Left ventricle myocardium inferior (tissue), 1 donor: ENCODE results near the gene GPC6. TPM values are rescaled to one million over a fixed set of nuclear protein-coding genes. Genes with fewer than 3 reads are reported as not detected.

Experiments
- DNase-seq: peaks from one replicate; pipeline ENCODE4 v3.0.0-alpha.2; 2020
- H3K27ac ChIP-seq: fragments of 200-600 bp; replicated peaks from 2 replicates; pipeline ENCODE4 v1.8.0; 2021
- H3K27me3 ChIP-seq: fragments of 200-600 bp; 2 replicates; pipeline ENCODE4 v1.8.0; 2021; ENCODE audit warnings: low read depth
- H3K36me3 ChIP-seq: fragments of 200-600 bp; 2 replicates; pipeline ENCODE4 v1.8.0; 2021
- H3K4me1 ChIP-seq: fragments of 200-600 bp; 2 replicates; pipeline ENCODE4 v1.8.0; 2021
- H3K4me3 ChIP-seq: fragments of 200-600 bp; 2 replicates; pipeline ENCODE4 v1.8.0; 2021; ENCODE audit warnings: mild to moderate bottlenecking, moderate library complexity
- H3K9me3 ChIP-seq: fragments of 200-600 bp; replicated peaks from 2 replicates; pipeline ENCODE4 v1.8.0; 2021
- intact Hi-C: fragments of 100-400 bp; cut with micrococcal nuclease; formaldehyde crosslinking; loops from one replicate; pipeline ENCODE4 v1.11.0; 2022
- total RNA-seq: library from RNA; stranded (reverse); fragmentation: NEBNext Ultra II Directional; extraction: Animal tissue kit (Norgen Biotek cat#: 25700); gene quantifications from one replicate; pipeline ENCODE4 v1.2.1, GENCODE V29; 2021
- TF ChIP-seq, protein P1 (sequence below): fragments of 200-600 bp; IDR thresholded peaks from 2 replicates; pipeline ENCODE4 v1.8.0; 2021; ENCODE audit warnings: antibody characterized with exemption, mild to moderate bottlenecking, borderline replicate concordance
- donor health status: DM: no; HTN: yes; CAD: no; lungs with severe emphysema.

The GPC6 gene
- total RNA-seq, 1 donor from 2014 or later, result 1.8 TPM

DNA sequence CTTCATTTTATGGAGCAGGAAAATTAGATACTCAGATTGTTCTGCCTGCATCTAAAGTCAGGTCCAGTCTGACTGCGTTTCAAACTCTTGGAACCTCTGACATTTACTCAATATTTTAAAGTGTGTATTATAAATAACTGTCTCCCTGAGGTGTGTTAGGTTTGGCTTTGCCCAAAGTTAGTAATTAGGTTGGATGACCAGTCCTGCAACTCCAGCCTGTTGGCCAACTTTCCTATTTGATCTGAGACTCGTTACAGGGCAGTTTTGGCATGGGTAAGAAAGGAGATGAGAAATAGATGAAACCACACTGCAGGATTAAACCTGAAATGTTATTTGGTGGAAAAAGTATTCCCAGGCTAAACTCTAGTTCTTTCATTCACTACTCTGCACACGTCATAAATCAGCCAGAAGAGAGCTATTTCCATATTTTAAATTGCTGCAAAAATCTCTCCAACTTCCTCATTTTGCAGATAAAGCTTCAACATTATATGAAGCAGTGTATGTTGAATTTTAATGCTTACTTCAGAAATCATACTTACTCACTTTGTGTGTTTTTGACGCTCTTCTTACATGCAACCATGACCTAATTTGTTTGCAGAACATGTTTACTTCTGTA, 895.8 kb downstream of the GPC6 start:
- DNase-seq, result no peak
- TF ChIP-seq, protein P1, sequence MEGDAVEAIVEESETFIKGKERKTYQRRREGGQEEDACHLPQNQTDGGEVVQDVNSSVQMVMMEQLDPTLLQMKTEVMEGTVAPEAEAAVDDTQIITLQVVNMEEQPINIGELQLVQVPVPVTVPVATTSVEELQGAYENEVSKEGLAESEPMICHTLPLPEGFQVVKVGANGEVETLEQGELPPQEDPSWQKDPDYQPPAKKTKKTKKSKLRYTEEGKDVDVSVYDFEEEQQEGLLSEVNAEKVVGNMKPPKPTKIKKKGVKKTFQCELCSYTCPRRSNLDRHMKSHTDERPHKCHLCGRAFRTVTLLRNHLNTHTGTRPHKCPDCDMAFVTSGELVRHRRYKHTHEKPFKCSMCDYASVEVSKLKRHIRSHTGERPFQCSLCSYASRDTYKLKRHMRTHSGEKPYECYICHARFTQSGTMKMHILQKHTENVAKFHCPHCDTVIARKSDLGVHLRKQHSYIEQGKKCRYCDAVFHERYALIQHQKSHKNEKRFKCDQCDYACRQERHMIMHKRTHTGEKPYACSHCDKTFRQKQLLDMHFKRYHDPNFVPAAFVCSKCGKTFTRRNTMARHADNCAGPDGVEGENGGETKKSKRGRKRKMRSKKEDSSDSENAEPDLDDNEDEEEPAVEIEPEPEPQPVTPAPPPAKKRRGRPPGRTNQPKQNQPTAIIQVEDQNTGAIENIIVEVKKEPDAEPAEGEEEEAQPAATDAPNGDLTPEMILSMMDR, result no peak
- Histone ChIP-seq H3K4me1 (no peaks in the 10 kb centered on the region), H3K27me3 (no peaks in the 10 kb centered on the region), H3K9me3 (no peaks in the 10 kb centered on the region), H3K36me3 (no peaks in the 10 kb centered on the region), H3K4me3 (no peak overlapping the region), H3K27ac (no peak overlapping the region)
- intact Hi-C loops, result no loop called here

DNA sequence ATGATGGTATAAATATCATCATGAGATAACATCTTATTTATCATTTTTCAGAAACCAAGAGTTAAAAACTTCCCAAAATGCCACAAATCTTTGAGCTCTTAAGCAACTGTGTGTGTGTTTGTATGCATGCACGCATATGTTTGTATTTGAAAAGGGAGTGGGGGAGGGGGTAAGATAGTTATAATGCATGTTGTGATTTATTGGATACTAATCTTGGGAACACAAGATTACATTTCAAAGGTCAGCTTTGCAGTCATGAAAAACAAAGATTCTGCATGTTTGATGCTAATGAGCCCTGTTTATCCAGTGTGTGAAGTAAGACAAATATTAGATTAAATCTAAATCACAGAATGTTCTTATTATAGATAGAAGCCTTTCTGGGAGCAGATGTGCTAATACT, 897.0 kb downstream of the GPC6 start:
- H3K9me3 ChIP-seq, result no peaks in the 10 kb centered on the region
- TF ChIP-seq, protein P1, result no peak
- intact Hi-C loops, result no loop called here

DNA sequence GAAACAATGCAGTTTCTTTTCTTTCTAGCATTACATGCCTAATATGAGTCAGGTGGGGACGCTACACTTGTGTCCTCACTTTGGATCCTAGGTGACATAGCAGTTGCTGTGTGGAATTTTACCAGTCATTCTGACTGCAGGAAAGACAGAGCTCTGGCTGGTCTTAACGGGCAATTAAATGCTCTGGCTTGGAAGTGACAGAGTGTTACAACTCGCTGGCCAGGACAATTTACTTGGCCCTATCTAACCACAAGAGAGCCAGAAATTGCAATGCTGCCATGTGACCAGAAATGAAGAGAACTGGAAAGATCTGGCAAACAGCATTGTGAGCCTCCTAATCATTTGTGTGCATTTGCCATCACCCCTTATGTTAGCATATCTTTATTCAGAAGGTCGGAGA, 901.8 kb downstream of the GPC6 start:
- Histone ChIP-seq H3K9me3 (no peaks in the 10 kb centered on the region), H3K4me1 (peaks cover 10% of the 10 kb centered on the region), H3K4me3 (no peak overlapping the region), H3K27me3 (no peaks in the 10 kb centered on the region), H3K27ac (peak overlapping the region; percentile 79), H3K36me3 (no peaks in the 10 kb centered on the region)
- intact Hi-C loops, result no loop called here
- TF ChIP-seq, protein P1, result no peak
- no peak for DNase-seq

More for the DNA sequence above, 897.0 kb downstream of the GPC6 start:
- DNase-seq, result no peak
- Histone ChIP-seq H3K27ac (no peak overlapping the region), H3K27me3 (no peaks in the 10 kb centered on the region), H3K4me1 (peaks cover 3% of the 10 kb centered on the region), H3K36me3 (no peaks in the 10 kb centered on the region), H3K4me3 (no peak overlapping the region)

DNA sequence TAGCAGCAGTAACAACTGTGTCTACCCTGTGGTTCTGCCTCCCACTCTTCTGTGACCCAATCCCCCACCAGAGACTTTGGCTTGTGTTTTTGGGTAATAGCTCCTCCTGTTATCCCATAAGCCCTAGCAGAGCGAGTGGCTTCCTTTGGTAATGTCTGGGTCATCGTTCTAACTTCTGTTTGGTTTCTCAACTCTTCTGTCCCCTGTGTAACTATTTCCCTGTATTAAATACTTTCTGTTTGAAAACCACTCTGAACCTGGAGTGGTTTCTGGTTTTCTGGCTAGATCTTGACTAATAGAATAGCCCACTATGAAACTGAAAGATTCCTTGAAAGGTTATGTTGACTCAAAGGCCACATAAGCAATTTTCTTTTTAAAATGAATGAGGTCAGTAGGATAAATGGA, 902.9 kb downstream of the GPC6 start:
- Histone ChIP-seq H3K27me3 (no peaks in the 10 kb centered on the region), H3K27ac (peak overlapping the region; percentile 21), H3K36me3 (no peaks in the 10 kb centered on the region), H3K4me1 (peaks cover 20% of the 10 kb centered on the region), H3K9me3 (no peaks in the 10 kb centered on the region), H3K4me3 (no peak overlapping the region)
- TF ChIP-seq, protein P1, result no peak
- no peak for DNase-seq
- intact Hi-C loops, result no loop called here

DNA sequence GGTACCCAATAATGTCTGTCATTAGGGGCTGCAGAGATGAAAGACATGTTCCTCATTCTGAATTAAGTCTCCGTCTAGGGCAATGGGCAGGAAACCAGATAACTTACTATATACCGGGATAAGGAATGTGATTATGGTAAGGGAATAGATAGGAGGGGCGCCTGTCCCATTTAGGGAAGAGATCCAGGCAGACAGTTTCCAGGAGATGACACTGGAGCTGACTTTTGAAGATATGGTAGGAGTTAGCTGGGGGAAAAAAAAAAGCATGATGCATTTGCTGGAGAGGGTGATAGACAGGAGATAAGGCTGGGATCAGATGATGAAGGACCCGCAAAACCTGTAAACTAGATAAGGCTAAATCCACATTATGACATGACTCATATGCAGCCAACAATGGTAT, 912.2 kb downstream of the GPC6 start:
- no peaks in the 10 kb centered on the region for H3K9me3 ChIP-seq
- intact Hi-C loops, result no loop called here
- TF ChIP-seq, protein P1, result no peak
- H3K4me3 ChIP-seq, result no peak overlapping the region
- no peak for DNase-seq
- H3K27me3 ChIP-seq, result no peaks in the 10 kb centered on the region
- H3K36me3 ChIP-seq, result no peaks in the 10 kb centered on the region
- H3K4me1 ChIP-seq, result peaks cover 7% of the 10 kb centered on the region
- H3K27ac ChIP-seq, result no peak overlapping the region
